Upper lobe of left lung (tissue), 6 donors: Measurements from ENCODE around the gene ULK4. TPM values are rescaled to one million over a fixed set of nuclear protein-coding genes. Genes with fewer than 3 reads are reported as not detected.

Experiments
- ATAC-seq, 2 donors: fragments of 200-7000 bp; cut with Tn5 transposase; one replicate each; pipeline ENCODE4 v1.9.1; 2022; ENCODE audit warnings: mild to moderate bottlenecking in 2 of 2, moderate library complexity in 2 of 2; ENCODE audit not compliant: low FRiP score in 2 of 2
- DNase-seq, 2 donors: peaks; one replicate each; pipeline ENCODE4 v3.0.0-alpha.2; 2019 to 2020
- H3K27ac ChIP-seq, 4 donors: fragments of 200-600 bp; sonication (generic); one replicate each; pipeline ENCODE4 v1.5.1; 2016 to 2019
- H3K27me3 ChIP-seq, 4 donors: fragments of 200-600 bp; sonication (generic); one replicate each; pipeline ENCODE4 v1.5.1; 2017 to 2019
- H3K36me3 ChIP-seq, 4 donors: fragments of 200-600 bp; sonication (generic); one replicate each; pipeline ENCODE4 v1.5.1; 2016 to 2019
- H3K4me1 ChIP-seq, 4 donors: fragments of 200-600 bp; sonication (generic); one replicate each; pipeline ENCODE4 v1.5.1; 2018 to 2019
- H3K4me3 ChIP-seq, 4 donors: fragments of 200-600 bp; sonication (generic); one replicate each; pipeline ENCODE4 v1.5.1; 2017 to 2019; ENCODE audit warnings: mild to moderate bottlenecking in 2 of 4, moderate library complexity in 1 of 4
- H3K9me3 ChIP-seq, 4 donors: fragments of 200-600 bp; sonication (generic); one replicate each; pipeline ENCODE4 v1.5.1; 2018 to 2019
- CTCF ChIP-seq, 6 experiments: fragments of 450-650 bp in 4 of 6; fragments of 200-600 bp in 2 of 6; sonication (generic) in 2 of 6; IDR thresholded peaks; one replicate each; pipeline ENCODE4 v1.5.1; 2016 to 2019; ENCODE audit warnings: antibody characterized with exemption in 6 of 6
- EP300 ChIP-seq, 4 donors: sonication (generic); formaldehyde crosslinking; IDR thresholded peaks; one replicate each; pipeline ENCODE4 v1.5.1; 2017; ENCODE audit warnings: antibody characterized with exemption in 4 of 4, control low read depth in 2 of 4
- POLR2A ChIP-seq, 4 donors: fragments of 450-650 bp; IDR thresholded peaks; one replicate each; pipeline ENCODE4 v1.5.1; 2016 to 2017; ENCODE audit warnings: antibody characterized with exemption in 4 of 4, mild to moderate bottlenecking in 2 of 4
- POLR2AphosphoS5 ChIP-seq, 2 donors: sonication (generic); formaldehyde crosslinking; IDR thresholded peaks; one replicate each; pipeline ENCODE4 v1.5.1; 2017; ENCODE audit warnings: antibody characterized with exemption in 2 of 2
- WGBS, 2 donors: methylation state at CpG; one replicate each; pipeline ENCODE4 v1.1.5; 2017 to 2018; 5-methylcytosine and 5-hydroxymethylcytosine counted together
- total RNA-seq, 6 donors: library from RNA; depleted of rRNA in 4 of 6; stranded (reverse); fragments of >200 nt in 4 of 6; gene quantifications; one replicate each; pipeline versions ENCODE4 v1.1.0 to v1.2.1, GENCODE V29; 2016 to 2021
- donor health status: DM: no; HTN: no; CAD: no; lungs with moderate emphysema.
- donor health status: DM: no; HTN: yes; CAD: no; lungs with severe emphysema.

The ULK4 gene
- total RNA-seq, 6 donors from 2014 or later = 9.4 to 76.5 (median 28.1) TPM

DNA sequence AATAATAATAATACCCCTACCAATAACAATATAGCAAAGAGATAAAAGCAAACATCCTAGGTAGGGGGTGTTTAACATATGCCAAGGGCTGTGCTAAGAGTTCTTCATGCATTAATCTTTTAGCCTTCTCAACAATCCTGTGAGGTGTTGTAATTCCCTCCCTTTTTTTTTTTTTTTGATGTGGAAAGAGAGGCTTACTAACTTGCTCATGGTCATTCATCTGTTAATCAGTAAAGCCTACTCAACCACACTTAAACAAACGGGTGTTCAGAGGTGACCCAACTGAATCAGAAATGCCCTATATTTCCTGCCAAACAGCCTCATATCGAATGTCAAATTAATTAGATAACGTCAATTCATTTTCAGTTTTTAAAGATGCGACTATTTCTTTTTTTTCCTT lies 530.5 kb downstream of the ULK4 start:
- H3K9me3 ChIP-seq = peaks cover 0 to 5% (median 2%) of the 10 kb centered on the region in 4 donors
- no peak overlapping the region for H3K27ac ChIP-seq
- H3K36me3 ChIP-seq = no peaks in the 10 kb centered on the region
- no peak overlapping the region for H3K4me3 ChIP-seq
- ATAC-seq = no peak
- DNase-seq = no peak
- H3K27me3 ChIP-seq = no peaks in the 10 kb centered on the region
- 86 to 92% methylated on average over 4 of the region's 4 CpGs for WGBS, 2 donors
- H3K4me1 ChIP-seq = no peaks in the 10 kb centered on the region
- no peak for TF ChIP-seq POLR2AphosphoS5 (IDR thresholded peaks at IDR 0.05)

GRCh38 chr3:41430886-41431285 lies 531.0 kb downstream of the ULK4 start:
- TF ChIP-seq EP300 (IDR thresholded peaks at IDR 0.05) (no peak), CTCF (IDR thresholded peaks at IDR 0.05) (no peak), POLR2AphosphoS5 (IDR thresholded peaks at IDR 0.05) (no peak), POLR2A (IDR thresholded peaks at IDR 0.05) (no peak)
- DNase-seq = peak in 1 of 2 donors; percentile 59

GRCh38 chr3:41430391-41430790 lies 531.5 kb downstream of the ULK4 start:
- Histone ChIP-seq H3K9me3 (peaks cover 0 to 5% (median 2%) of the 10 kb centered on the region in 4 donors), H3K4me1 (no peaks in the 10 kb centered on the region), H3K4me3 (no peak overlapping the region), H3K36me3 (no peaks in the 10 kb centered on the region), H3K27me3 (no peaks in the 10 kb centered on the region), H3K27ac (no peak overlapping the region)
- ATAC-seq (no peak), DNase-seq (no peak)
- TF ChIP-seq EP300 (IDR thresholded peaks at IDR 0.05) = no peak
- no peak for TF ChIP-seq CTCF (IDR thresholded peaks at IDR 0.05)
- TF ChIP-seq POLR2AphosphoS5 (IDR thresholded peaks at IDR 0.05) = no peak
- no peak for TF ChIP-seq POLR2A (IDR thresholded peaks at IDR 0.05)
- 91 to 96% methylated on average over 3 of the region's 3 CpGs for WGBS, 2 donors

More at GRCh38 chr3:41430886-41431285, 531.0 kb downstream of the ULK4 start:
- 96 to 97% methylated on average over 12 of the region's 12 CpGs for WGBS, 2 donors
- H3K4me3 ChIP-seq = no peak overlapping the region
- no peak overlapping the region for H3K27ac ChIP-seq
- no peaks in the 10 kb centered on the region for H3K4me1 ChIP-seq
- no peaks in the 10 kb centered on the region for H3K27me3 ChIP-seq
- ATAC-seq = no peak
- H3K36me3 ChIP-seq = no peaks in the 10 kb centered on the region
- peaks cover 0 to 5% (median 2%) of the 10 kb centered on the region in 4 donors for H3K9me3 ChIP-seq

GRCh38 chr3:41426485-41426884 lies 535.4 kb downstream of the ULK4 start:
- Histone ChIP-seq H3K9me3 (peaks cover 0 to 5% (median 2%) of the 10 kb centered on the region in 4 donors), H3K4me1 (no peaks in the 10 kb centered on the region), H3K4me3 (no peak overlapping the region), H3K27ac (no peak overlapping the region), H3K36me3 (no peaks in the 10 kb centered on the region), H3K27me3 (no peaks in the 10 kb centered on the region)
- TF ChIP-seq CTCF (IDR thresholded peaks at IDR 0.05) (no peak), POLR2A (IDR thresholded peaks at IDR 0.05) (no peak), POLR2AphosphoS5 (IDR thresholded peaks at IDR 0.05) (no peak), EP300 (IDR thresholded peaks at IDR 0.05) (no peak)
- no peak for ATAC-seq
- DNase-seq = no peak
- WGBS, 2 donors = 78 to 86% methylated on average over 3 of the region's 3 CpGs

GRCh38 chr3:41424543-41425300 lies 537.2 kb downstream of the ULK4 start:
- ATAC-seq (no peak), DNase-seq (no peak)
- no peak overlapping the region for H3K4me3 ChIP-seq
- 73 to 81% methylated on average over 4 of the region's 4 CpGs for whole genome bisulfite sequencing, 2 donors
- H3K27me3 ChIP-seq = no peaks in the 10 kb centered on the region
- H3K4me1 ChIP-seq = no peaks in the 10 kb centered on the region
- TF ChIP-seq POLR2AphosphoS5 (IDR thresholded peaks at IDR 0.05) (no peak), EP300 (IDR thresholded peaks at IDR 0.05) (no peak), POLR2A (IDR thresholded peaks at IDR 0.05) (no peak), CTCF (IDR thresholded peaks at IDR 0.05) (no peak)
- H3K9me3 ChIP-seq = peaks cover 0 to 5% (median 2%) of the 10 kb centered on the region in 4 donors
- H3K36me3 ChIP-seq = no peaks in the 10 kb centered on the region
- no peak overlapping the region for H3K27ac ChIP-seq
